Stimulated activated CD8-positive, alpha-beta memory T cell treated with anti-CD3 and anti-CD28 coated beads, Interleukin-4, amount 100 ng/mL, for 4 hours (primary cell): ENCODE measurements around the gene PLEKHA4.
A peak's percentile ranks its signal among the peaks of the same experiment; 100 is the strongest.
"Not testable (repeated sequence)": the region's sequence is repeated elsewhere in the genome, so short reads cannot be mapped to it uniquely, and the experiment has no call there.

Experiments used
- DNase-seq, 2 donors: peaks; one replicate each; pipeline ENCODE4 v3.0.0-alpha.2; 2020; ENCODE audit warnings: low read depth in 2 of 2, low spot score in 1 of 2

The PLEKHA4 gene

GRCh38 chr19:48868114-48868886 is at the start of gene PLEKHA4:
TSS of gene PLEKHA4 (minus strand) at chr19:48868617. CDS start at chr19:48867620, 997 bp downstream.
- no peak for DNase-seq

DNA sequence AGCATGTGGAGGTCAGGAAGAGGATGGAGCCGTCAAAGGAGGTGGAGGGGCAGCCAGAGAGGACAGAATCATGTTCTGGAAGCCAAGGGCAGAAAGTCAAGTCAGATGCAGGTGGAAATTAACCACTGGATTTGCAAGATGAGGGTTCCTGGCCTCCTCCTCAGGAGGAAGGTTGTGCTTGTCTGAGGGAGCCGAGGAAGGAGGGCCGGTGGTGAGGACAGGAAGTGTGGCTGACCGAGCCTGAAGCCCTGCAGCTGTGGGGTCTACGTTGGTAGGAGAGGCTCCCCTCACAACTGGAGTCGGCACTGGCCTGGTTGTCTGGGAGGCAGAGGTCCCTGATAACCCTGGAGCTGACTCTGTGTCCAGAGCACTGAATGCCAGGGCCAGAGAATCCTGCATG is 49.7 kb upstream of the PLEKHA4 start:
- no peak for DNase-seq

DNA sequence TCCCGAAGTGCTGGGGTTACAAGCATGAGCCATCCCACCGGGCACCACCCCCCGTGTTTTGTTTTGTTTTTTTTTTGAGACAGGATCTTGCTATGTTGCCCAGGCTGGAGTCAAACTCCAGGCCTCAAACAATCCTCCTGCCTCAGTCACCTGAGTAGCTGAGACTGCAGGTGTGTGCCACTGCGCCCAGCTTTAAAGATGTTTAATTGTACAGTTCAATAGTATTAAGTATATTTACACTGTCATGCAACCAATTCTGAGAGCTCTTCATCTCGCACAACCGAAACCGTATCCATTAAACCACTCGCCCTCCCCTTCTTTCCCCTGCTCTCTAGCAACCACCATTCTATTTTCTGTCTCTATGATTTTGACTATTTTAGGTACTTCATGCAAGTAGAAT is 47.3 kb upstream of the PLEKHA4 start:
- DNase-seq, result no peak

- DNase-seq, result no peak
Measured at GRCh38 chr19:48914181-48914580, 45.8 kb upstream of the PLEKHA4 start.

GRCh38 chr19:48913114-48913889 is 44.9 kb upstream of the PLEKHA4 start:
- no peak for DNase-seq

- DNase-seq, result no peak
Measured at GRCh38 chr19:48910803-48911202, 42.4 kb upstream of the PLEKHA4 start.

- DNase-seq, result not testable (repeated sequence)
Measured at GRCh38 chr19:48909424-48910077, 41.1 kb upstream of the PLEKHA4 start.

DNA sequence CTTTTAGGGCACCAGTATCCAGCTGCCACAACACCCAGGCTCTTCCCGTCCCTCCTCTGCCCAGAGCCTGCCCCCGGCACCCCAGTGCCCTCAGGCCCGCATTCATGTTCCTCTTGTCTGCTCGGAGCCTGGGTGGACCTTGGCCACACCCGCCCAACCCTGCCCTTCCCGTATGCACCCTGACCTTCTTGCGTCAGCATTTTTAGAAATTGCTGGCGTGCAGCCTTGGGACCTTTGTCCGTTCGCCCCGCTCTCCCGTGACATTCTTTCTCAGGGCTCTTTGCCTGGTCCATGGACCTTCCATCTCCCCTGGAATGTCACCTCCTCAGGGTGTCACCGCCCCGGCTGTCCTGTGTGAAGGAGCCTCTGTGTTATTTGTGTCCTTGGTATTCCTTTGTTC is 39.3 kb upstream of the PLEKHA4 start:
- no peak for DNase-seq

DNA sequence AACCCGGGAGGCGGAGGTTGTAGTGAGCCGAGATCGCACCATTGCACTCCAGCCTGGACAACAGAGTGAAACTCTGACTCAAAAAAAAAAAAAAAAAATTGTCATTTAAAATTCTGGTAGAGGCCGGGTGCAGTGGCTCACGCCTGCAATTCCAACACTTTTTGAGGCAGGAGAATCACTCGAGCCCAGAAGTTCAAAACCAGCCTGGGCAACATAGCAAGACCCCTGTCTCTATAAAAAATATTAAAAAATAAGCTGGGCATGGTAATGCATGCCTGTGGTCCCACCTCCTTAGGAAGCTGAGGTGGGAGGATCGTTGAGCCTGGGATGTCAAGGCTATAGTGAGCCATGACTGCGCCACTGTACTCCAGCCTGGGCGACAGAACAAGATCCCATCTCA is 37.9 kb upstream of the PLEKHA4 start:
- DNase-seq, result no peak

DNA sequence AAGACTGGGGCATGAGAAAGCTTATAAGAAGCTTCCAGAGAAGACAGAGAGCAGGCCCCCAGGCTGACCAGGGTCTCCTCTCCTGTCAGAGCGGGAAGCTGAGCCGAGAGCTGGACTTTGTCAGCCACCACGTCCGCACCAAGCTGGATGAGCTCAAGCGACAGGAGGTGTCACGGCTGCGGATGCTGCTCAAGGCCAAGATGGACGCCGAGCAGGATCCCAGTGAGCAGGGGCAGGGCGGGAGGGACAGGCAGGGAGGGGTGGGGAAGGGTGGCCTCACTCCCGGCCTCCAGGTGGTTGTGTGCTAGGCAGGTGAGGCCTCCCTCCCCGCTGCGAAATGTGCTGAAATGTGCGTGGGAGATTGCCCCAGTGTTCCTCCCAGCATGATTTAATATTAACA is 37.2 kb upstream of the PLEKHA4 start:
- no peak for DNase-seq

- DNase-seq, result not testable (repeated sequence)
Measured at GRCh38 chr19:48903788-48904187, 35.4 kb upstream of the PLEKHA4 start.

- not testable (repeated sequence) for DNase-seq
Measured at GRCh38 chr19:48902291-48902690, 33.9 kb upstream of the PLEKHA4 start.

- no peak for DNase-seq
Measured at GRCh38 chr19:48900477-48901406, 32.3 kb upstream of the PLEKHA4 start.

DNA sequence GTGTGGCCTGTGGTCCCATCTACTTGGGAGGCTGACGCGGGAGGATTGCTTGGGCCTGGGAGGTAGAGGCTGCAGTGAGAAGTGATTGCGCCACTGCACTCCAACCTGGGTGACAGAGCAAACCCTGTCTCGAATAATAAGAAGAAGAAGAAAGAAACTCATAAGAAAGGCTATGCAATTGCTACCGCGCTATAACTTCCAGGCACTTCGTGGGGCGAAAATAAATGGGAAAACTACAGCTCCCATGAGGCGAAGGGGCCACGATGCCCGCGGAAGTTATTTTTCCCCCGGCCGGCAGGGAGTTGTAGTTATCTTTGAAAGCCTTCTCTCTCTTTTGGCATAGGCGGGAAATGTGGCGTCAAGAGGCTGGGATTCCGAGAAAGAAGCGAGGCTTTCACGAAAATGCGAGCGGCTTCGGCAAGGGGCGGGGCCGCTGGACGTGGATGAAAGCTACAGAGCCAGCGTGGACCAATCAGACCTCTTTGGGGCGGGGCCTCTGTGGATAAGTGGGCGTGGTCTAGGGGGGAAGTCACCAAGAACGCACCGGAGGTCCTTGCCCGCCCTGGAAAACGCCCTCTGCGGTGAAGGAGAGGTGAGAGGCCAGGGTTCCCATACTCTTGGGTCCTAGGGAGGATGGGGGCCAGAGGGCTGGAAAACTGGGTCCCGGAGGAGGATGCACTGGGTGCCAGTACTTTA is 31.5 kb upstream of the PLEKHA4 start, which contains the start of gene NUCB1:
TSS of gene NUCB1 (plus strand) at position 532 of the 696 bp plus-strand sequence. CDS start 485 bp downstream, outside the sequence.
- peak; percentile 97 to 99 for DNase-seq

DNA sequence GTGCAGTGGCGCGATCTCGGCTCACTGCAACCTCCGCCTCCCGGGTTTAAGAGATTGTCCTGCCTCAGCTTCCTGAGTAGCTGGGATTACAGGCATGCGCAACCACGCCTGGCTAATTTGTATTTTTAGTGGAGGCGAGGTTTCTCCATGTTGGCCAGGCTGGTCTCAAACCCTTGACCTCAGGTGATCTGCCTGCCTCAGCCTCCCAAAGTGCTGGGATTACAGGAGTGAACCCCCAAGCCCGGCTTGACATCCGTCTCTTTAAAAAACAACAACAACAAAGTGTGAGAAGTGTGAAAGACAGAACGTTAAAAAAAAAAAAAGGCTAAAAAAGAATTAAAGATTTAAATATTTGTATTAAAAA is 31.0 kb upstream of the PLEKHA4 start:
- DNase-seq, result not testable (repeated sequence)

- DNase-seq, result no peak
Measured at GRCh38 chr19:48897181-48897580, 28.8 kb upstream of the PLEKHA4 start.

DNA sequence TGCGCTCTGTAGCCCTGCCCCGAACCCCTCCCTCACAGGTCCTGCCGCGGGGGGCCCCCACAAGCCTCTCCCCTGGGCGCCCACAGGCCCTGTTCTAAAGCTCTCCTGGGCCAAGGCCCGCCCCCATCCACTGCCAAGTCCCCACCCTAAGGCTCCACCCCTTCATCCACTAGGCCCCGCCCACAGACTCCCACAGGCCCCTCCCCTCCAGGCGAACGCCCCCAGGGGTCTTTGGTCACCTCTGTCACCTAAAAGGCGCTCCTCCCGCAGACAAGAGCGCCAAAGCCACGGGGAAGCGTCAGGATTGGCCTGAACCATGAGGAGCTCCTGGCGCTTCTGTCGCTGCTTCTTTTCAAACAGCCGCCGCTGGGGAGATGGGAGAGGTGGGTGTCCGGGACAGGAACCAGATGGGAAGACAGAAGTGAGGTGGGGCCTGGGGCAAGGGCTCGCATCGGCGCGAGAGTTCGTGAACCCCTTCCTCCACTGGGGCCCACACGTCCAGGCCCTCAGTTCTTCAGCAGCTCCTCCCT is 27.8 kb upstream of the PLEKHA4 start:
- no peak for DNase-seq

- DNase-seq, result no peak
Measured at GRCh38 chr19:48895226-48895625, 26.8 kb upstream of the PLEKHA4 start.

- DNase-seq, result no peak
Measured at GRCh38 chr19:48890551-48890950, 22.1 kb upstream of the PLEKHA4 start.

GRCh38 chr19:48889496-48889895 is 21.1 kb upstream of the PLEKHA4 start:
- DNase-seq, result not testable (repeated sequence)
